HG03460 (cell line): ENCODE data around the gene PSTPIP1.
A peak's percentile ranks its signal among the peaks of the same experiment; 100 is the strongest.

Experiments
- ATAC-seq: cut with Tn5 transposase; IDR thresholded peaks from one replicate; pipeline ENCODE4 v1.9.1; 2021; ENCODE audit not compliant: unreplicated experiment

The PSTPIP1 gene

GRCh38 chr15:77030048-77030927, 35.4 kb downstream of the PSTPIP1 start:
- no peak for ATAC-seq

DNA sequence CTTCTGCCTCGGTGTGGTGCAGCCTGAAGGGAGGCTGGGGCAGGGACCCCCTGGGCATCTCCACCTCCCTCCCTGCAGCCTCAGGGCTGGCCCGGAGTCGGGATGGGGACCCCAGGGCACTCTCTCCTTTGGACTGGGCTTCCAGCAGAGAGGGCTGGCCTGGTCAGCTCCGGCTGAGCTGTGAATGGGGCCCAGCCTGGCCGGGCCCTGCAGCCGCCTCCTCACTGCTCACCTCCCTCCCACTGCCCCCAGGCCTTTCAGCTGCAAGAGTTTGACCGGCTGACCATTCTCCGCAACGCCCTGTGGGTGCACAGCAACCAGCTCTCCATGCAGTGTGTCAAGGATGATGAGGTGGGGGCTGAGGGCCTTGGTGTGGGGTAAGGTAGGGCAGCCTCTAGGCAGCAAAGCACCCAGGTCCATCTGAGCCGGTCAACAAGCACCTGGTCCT, 36.0 kb downstream of the PSTPIP1 start:
- ATAC-seq: no peak

GRCh38 chr15:77031376-77032050, 36.6 kb downstream of the PSTPIP1 start:
- ATAC-seq: peak; percentile 58

DNA sequence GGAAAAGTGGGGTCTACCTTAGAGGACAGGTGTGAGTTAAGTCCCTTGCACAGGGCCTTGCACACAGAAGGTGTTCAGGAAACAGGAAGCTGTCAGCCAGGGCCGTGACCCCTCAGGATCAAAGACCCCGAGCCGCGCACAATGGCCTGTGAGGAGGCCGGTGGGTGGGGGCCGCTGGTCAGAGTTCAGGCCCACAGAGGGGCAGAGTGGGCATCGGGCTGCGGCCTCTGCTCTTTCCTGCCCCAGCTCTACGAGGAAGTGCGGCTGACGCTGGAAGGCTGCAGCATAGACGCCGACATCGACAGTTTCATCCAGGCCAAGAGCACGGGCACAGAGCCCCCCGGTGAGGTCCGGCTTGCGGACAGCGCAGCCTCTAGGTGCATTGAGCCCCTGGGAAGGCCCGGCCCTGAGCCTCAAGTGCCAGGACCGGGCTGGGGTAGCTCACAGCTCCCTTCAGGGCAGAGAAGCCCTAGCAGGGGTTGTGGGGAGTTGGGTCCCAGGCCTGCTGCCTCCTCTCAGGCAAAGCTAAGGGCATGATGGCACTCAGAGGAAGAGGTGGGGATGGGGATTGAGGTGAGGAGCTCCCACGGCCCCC, 37.2 kb downstream of the PSTPIP1 start:
- no peak for ATAC-seq

DNA sequence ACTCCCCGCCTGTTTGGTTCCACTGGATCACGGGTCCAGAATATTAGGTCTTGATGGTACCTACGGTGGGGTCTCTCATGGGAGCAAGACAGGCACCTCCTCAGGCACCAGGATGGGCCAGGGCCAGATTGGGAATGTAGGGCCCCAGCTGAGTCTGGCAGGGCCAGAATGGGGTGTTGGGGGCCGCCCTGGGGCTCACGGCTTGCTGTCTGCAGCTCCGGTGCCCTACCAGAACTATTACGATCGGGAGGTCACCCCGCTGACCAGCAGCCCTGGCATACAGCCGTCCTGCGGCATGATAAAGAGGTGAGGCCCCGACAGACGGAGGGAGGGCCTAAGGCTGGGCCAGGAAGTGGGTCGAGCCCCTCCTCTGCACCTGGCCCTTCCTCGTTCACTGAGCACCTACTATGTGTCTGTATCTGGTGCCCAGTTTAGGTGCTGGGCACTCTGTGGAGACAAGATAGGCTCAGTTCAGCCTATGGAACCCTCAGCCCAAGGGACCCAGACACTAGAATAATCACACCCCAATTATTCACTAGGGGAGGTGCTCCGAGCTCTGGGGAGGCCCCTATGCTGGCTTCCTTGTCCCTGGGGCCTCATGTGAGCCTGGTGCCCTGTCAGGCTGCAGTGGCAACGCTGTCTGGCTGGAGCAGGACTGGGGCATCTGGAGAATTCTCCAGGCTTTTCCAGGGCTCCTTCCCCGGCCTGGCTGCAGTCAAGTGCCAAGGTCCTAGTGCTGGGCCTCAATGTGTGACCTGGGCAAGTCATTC, 37.9 kb downstream of the PSTPIP1 start:
- no peak for ATAC-seq

GRCh38 chr15:77033417-77033728, 38.4 kb downstream of the PSTPIP1 start:
- no peak for ATAC-seq

DNA sequence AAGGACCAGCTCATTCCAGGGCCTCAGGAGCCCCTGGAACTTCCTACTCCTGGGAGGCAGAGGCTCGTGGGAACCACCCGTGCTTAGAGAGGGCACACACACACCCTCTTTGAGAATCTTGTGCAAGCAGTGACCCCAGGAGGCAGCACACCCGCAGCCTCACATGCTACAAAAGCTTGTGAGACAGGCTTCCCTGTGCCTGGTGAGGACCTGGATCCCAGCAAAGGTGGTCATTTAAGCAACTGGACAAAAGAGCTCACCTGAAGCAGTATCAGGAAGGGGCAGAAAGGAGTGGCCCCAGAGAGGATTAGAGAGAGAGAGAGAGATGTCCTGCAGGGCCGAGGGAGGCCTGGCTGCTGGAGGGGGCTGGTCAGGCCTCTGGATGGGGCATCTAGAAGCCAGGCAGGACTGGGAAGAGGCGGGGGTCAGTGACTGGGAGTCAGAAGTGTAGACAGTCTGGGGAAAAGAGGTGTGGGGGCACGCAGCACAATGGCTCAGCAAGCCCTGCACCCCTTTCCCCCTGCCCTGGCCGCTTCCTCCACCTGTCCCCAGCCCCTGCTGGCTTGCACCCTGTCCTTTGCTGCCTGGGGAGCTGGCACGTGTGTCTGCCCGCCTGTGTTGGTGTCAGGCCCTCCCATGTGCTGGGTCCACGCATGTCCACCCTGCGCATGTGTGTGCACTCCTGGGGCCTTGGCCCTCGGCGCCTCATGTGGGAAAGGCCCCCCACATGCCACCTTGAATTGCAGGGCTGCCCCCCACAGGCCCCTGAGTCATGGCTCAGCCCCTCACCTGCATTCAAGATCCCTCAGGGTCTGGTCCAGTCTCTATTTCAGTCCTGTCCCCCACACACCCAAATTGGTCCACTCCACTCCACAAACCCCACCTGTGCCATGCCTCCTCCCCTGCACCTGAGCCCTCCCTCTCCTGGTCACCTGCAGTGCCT, 39.1 kb downstream of the PSTPIP1 start:
- no peak for ATAC-seq

- no peak for ATAC-seq
Observed at GRCh38 chr15:77034695-77035489, 40.0 kb downstream of the PSTPIP1 start.

DNA sequence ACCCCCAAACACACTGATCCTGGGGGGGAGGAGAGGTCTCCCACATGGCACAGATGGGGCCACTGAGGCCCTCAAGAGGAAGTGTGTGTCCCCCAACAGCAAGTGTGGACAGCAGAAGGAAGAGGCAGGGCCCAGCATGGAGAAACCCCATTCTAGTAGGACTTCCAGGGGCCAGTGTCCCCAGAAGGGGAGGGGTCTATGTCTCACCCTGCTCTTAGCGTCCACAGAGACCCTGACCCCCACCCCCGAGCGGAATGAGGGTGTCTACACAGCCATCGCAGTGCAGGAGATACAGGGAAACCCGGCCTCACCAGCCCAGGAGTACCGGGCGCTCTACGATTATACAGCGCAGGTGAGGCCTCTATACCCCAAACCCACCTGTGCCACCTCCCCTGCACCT, 40.7 kb downstream of the PSTPIP1 start:
- no peak for ATAC-seq

GRCh38 chr15:77035999-77036471, 41.1 kb downstream of the PSTPIP1 start:
- ATAC-seq: no peak

DNA sequence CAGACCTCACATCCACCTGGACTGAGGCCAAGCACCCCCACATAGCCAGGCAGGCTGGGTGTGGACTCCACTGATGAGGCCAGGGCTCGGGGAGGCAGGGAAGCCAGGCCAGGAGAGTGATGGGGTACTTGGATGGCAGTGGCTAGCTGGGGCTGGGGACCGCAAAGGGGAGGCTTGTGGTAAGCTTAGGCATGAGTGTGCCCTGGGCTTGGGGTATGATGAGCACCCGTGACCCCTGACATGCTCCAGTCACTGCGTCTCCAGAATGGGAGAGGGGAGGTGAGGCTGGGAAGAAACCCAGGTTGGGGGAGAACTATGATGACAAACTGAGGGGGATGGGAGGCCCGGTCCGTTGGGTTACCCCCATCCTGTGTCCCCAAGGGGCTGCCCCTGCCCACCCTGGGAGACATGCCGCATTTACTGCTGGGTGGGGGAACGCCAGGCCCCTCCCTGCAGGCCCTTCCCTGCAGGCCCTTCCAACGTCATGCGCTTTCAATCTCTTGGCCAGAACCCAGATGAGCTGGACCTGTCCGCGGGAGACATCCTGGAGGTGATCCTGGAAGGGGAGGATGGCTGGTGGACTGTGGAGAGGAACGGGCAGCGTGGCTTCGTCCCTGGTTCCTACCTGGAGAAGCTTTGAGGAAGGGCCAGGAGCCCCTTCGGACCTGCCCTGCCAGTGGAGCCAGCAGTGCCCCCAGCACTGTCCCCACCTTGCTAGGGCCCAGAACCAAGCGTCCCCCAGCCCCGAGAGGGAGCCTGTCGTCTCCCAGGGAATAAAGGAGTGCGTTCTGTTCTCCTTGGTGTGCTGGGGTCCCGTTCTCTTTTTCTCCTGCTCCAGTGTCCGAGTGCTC, 41.8 kb downstream of the PSTPIP1 start:
- no peak for ATAC-seq

GRCh38 chr15:77037388-77038209, 42.7 kb downstream of the PSTPIP1 start:
- no peak for ATAC-seq

DNA sequence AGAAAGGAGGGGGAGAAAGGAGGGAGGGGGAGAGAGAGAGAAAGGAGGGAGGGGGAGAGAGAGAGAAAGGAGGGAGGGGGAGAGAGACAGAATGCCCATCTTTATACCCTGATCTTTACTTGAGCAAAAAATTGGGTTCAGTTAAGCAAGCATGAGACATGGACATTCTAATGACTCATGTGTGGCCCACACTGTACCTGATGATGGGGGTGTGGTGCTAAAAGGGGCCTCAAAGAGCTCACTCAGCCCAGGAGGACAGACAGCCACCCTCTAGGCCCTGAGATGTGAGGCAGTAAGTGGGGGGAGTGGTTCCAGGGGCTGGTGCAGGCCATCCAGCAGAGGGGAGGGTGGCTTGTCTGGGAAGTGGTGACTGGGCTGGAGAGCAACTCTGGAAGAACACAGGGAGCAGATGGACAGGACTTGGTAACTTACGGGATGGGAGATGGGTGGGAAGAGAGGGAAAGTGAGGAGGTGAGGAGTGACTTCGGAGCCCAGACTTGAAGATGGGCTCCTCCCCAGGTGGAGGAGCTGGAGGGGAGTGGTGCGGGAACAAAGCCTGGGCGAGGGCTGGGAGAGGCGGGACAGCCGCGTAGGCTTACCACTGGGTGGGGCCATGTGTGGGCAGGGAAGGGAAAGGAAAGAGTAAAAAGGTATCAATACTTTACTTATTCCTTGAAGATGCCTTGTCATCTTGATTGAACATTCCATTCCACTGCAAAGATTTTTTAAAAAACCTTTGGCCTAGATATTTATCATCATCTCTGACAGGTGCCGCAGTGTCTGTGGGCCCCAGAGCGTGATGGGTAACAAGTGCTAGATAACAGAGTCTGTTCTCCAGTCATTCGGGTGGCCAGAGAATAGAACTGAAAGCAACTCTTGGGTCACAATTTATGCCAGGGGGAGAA, 43.6 kb downstream of the PSTPIP1 start:
- no peak for ATAC-seq

DNA sequence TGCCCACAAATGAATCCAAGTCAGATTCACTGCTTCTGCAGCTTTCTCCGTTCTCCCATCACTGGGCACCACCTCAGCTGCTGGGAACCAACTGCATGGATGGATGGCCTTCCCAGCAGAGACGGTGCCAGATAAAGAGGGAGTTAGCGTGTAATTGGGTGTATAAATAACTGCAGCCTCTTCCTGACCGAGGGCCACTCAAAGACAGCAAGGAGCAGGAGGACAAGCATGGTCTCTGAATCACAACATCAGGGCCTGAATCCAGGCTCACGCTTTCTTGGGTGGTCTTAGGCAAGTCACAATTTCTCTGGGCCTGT, 44.2 kb downstream of the PSTPIP1 start:
- ATAC-seq: no peak

GRCh38 chr15:77039848-77040247, 44.9 kb downstream of the PSTPIP1 start:
- no peak for ATAC-seq

- no peak for ATAC-seq
Observed at GRCh38 chr15:77040673-77041072, 45.7 kb downstream of the PSTPIP1 start.
